K562 (cell line): ENCODE results near the gene ENTREP3. TPM values are rescaled to one million over a fixed set of nuclear protein-coding genes. Genes with fewer than 3 reads are reported as not detected.

ENCODE experiments used
- ATAC-seq: fragments of 200-7000 bp; cut with Tn5 transposase; 3 replicates; pipeline ENCODE4 v1.9.1; 2020; ENCODE audit warnings: moderate library complexity
- BruUV-seq: library from RNA; stranded (reverse); fragments of 400-500 nt; replicated peaks from 2 replicates; lab custom pipeline; 2021; lab: Mats Ljungman, UMichigan
- CTCF ChIA-PET: fragments of 300-600 bp; formaldehyde crosslinking; extraction: SDS; loops from one replicate; lab custom pipeline; 2021; ENCODE audit warnings: low intra/inter-chr PET ratio; lab: Yijun Ruan, JAX
- POLR2A ChIA-PET: fragments of 300-600, 350-650 bp; sonication (Branson Sonifier 250); formaldehyde crosslinking; extraction: SDS; loops from one replicate; lab custom pipeline; 2021; ENCODE audit warnings: antibody characterized with exemption, inconsistent platforms; lab: Yijun Ruan, JAX
- DNase-seq, 4 experiments: peaks; one replicate each; pipeline versions ENCODE4 v3.0.0 to v3.0.0-alpha.2; 2011 to 2018; ENCODE audit warnings: low spot score in 3 of 4, mixed read lengths in 3 of 4; ENCODE audit errors: extremely low read depth in 1 of 4
- FAIRE-seq: peaks from 2 replicates; lab custom pipeline; 2011; peaks lifted over from hg19 to GRCh38; lab: Jason Lieb, UNC
- H2AFZ ChIP-seq: 2 replicates; pipeline ENCODE4 v1.6.0; 2011; ENCODE audit warnings: low read depth, low read length, control low read depth, inconsistent platforms
- H3K27ac ChIP-seq: fragments of 200-600 bp; 3 replicates; pipeline ENCODE4 v1.8.0; 2011; ENCODE audit warnings: low read depth, mild to moderate bottlenecking, control low read depth, inconsistent platforms, low read length, moderate library complexity, mixed read lengths; ENCODE audit errors: extremely low read depth
- H3K27me3 ChIP-seq, 2 experiments: fragments of 300-600 bp in 1 of 2; 2 replicates in 1 of 2; 3 replicates in 1 of 2; pipeline versions ENCODE4 v1.6.0 to v1.8.0; 2011; ENCODE audit warnings: inconsistent platforms in 2 of 2, low read length in 2 of 2, mild to moderate bottlenecking in 1 of 2, mixed read lengths in 1 of 2, moderate library complexity in 1 of 2; ENCODE audit not compliant: control insufficient read depth in 2 of 2, insufficient read depth in 2 of 2
- H3K36me3 ChIP-seq: fragments of 300-600 bp; 3 replicates; pipeline ENCODE4 v1.8.0; 2011; ENCODE audit warnings: mild to moderate bottlenecking, low read length, inconsistent platforms; ENCODE audit not compliant: control insufficient read depth, insufficient read depth
- H3K4me1 ChIP-seq, 2 experiments: fragments of 200-600 bp in 1 of 2; replicated peaks in 1 of 2; 2 replicates in 1 of 2; 3 replicates in 1 of 2; pipeline versions ENCODE4 v1.5.1 to v1.8.0; 2011; ENCODE audit warnings: inconsistent platforms in 2 of 2, low read length in 2 of 2, mild to moderate bottlenecking in 1 of 2, mixed read lengths in 1 of 2, moderate library complexity in 1 of 2; ENCODE audit not compliant: control insufficient read depth in 2 of 2, insufficient read depth in 2 of 2
- H3K4me2 ChIP-seq: 2 replicates; pipeline ENCODE4 v1.6.1; 2011; ENCODE audit warnings: low read length, control low read depth, inconsistent platforms, mixed read lengths; ENCODE audit not compliant: insufficient read depth
- H3K4me3 ChIP-seq: fragments of 200-600 bp; sonication (generic), shearing (Covaris generic); 2 replicates; pipeline ENCODE4 v1.5.1; 2016; ENCODE audit warnings: control low read depth, inconsistent platforms
- H3K79me2 ChIP-seq: fragments of 200-600 bp; 3 replicates; pipeline ENCODE4 v1.8.0; 2011; ENCODE audit warnings: low read length, inconsistent platforms; ENCODE audit not compliant: control insufficient read depth, insufficient read depth
- H3K9ac ChIP-seq, 2 experiments: 2 replicates each; pipeline versions ENCODE4 v1.6.0 to v1.6.1; 2011; ENCODE audit warnings: low read depth in 2 of 2, low read length in 2 of 2, control low read depth in 1 of 2, inconsistent platforms in 1 of 2, mild to moderate bottlenecking in 1 of 2, mixed read lengths in 1 of 2; ENCODE audit not compliant: insufficient read depth in 1 of 2
- H3K9me1 ChIP-seq: one replicate; pipeline ENCODE4 v1.6.0; 2011; ENCODE audit warnings: inconsistent platforms, mild to moderate bottlenecking, low read length, moderate library complexity; ENCODE audit not compliant: control insufficient read depth, insufficient read depth
- H3K9me3 ChIP-seq: replicated peaks from 2 replicates; pipeline ENCODE4 v1.5.1; 2011; ENCODE audit warnings: low read depth, low read length, inconsistent platforms; ENCODE audit not compliant: control insufficient read depth, insufficient read depth
- H4K20me1 ChIP-seq: replicated peaks from 2 replicates; pipeline ENCODE4 v1.6.1; 2011; ENCODE audit warnings: low read length, inconsistent platforms, mixed read lengths; ENCODE audit not compliant: control insufficient read depth, insufficient read depth
- BCLAF1 ChIP-seq, 2 experiments: fragments of 450-650 bp in 1 of 2; IDR thresholded peaks; 2 replicates each; pipeline ENCODE4 v1.6.1; 2011 to 2017; ENCODE audit warnings: low read depth in 2 of 2, antibody characterized with exemption in 1 of 2, borderline replicate concordance in 1 of 2, low read length in 1 of 2, mild to moderate bottlenecking in 1 of 2, mixed read lengths in 1 of 2; ENCODE audit not compliant: control insufficient read depth in 1 of 2
- CHAMP1 ChIP-seq: fragments of 450-650 bp; IDR thresholded peaks from 2 replicates; pipeline ENCODE4 v1.6.1; 2016; ENCODE audit warnings: mild to moderate bottlenecking
- HIVEP1 ChIP-seq: fragments of 250-450 bp; sonication (Bioruptor Pico); IDR thresholded peaks from 2 replicates; pipeline ENCODE4 v1.4.0; 2020; ENCODE audit warnings: mild to moderate bottlenecking
- MIER1 ChIP-seq: fragments of 450-650 bp; IDR thresholded peaks from 2 replicates; pipeline ENCODE4 v1.6.1; 2016; ENCODE audit warnings: antibody characterized with exemption, mild to moderate bottlenecking, low read depth
- PATZ1 ChIP-seq: fragments of 250-450 bp; sonication (Bioruptor Pico); IDR thresholded peaks from 2 replicates; pipeline ENCODE4 v1.5.0; 2020; ENCODE audit warnings: mild to moderate bottlenecking, borderline replicate concordance
- PHF20 ChIP-seq: fragments of 450-650 bp; IDR thresholded peaks from 2 replicates; pipeline ENCODE4 v1.6.1; 2018; ENCODE audit not compliant: partially characterized antibody
- SIN3A ChIP-seq, 2 experiments: fragments of 150-350 bp in 1 of 2; IDR thresholded peaks; 2 replicates each; pipeline ENCODE4 v1.6.1; 2011 to 2016; ENCODE audit warnings: borderline replicate concordance in 2 of 2, low read depth in 2 of 2, low read length in 2 of 2, mild to moderate bottlenecking in 2 of 2, moderate library complexity in 2 of 2; ENCODE audit not compliant: control insufficient read depth in 1 of 2
- THAP7 ChIP-seq: fragments of 250-450 bp; sonication (Bioruptor Pico); IDR thresholded peaks from 2 replicates; pipeline ENCODE4 v1.5.0; 2021
- XRCC4 ChIP-seq: IDR thresholded peaks from one replicate; pipeline ENCODE4 v1.6.1; 2011; ENCODE audit not compliant: insufficient read depth, insufficient read length; ENCODE audit errors: extremely low read depth
- WGBS: fragments of 100-300 bp; shearing (Covaris generic); methylation state at CpG from one replicate; pipeline ENCODE4 v1.1.6; 2016; ENCODE audit warnings: low coverage, mixed read lengths; ENCODE audit not compliant: insufficient coverage; ENCODE audit errors: missing lambda C conversion rate; 5-methylcytosine and 5-hydroxymethylcytosine counted together
- in situ Hi-C: fragments of 300-500 bp; cut with MboI; formaldehyde crosslinking; loops from 4 replicates; pipeline ENCODE4 v1.15.0; 2018; ENCODE audit warnings: inconsistent platforms, mixed read lengths
- intact Hi-C: fragments of 100-400 bp; cut with micrococcal nuclease; formaldehyde crosslinking; loops from 2 replicates; pipeline ENCODE4 v1.14.2; 2022
- polyA plus RNA-seq, 8 experiments: library from polyadenylated mRNA; depleted of rRNA in 4 of 8; stranded (reverse) in 5 of 8; unstranded in 3 of 8; fragments of >200 nt; fragmentation: Nextera tagmentation in 2 of 8; fragmentation: Illumina TruSeq in 1 of 8; extraction: Ambion mirVana in 2 of 8; extraction: Trizol in 1 of 8; gene quantifications; 2 replicates each; pipeline versions ENCODE4 v1.2.1 to v1.2.3, GENCODE V29; 2011 to 2014; ENCODE audit warnings: inconsistent platforms in 1 of 8, missing spikeins in 1 of 8
- total RNA-seq, 7 experiments: library from RNA; depleted of rRNA in 6 of 7; stranded (reverse); fragments of >200 nt in 6 of 7; fragmentation: Illumina TruSeq in 2 of 7; extraction: Trizol in 2 of 7; gene quantifications; 2 replicates each; pipeline versions ENCODE4 v1.2.1 to v1.2.3, GENCODE V29; 2011 to 2021; ENCODE audit warnings: low replicate concordance in 1 of 7

Gene ENTREP3
- total and polyA plus RNA-seq, 9 of the 15 experiments (the other 6 are each of a cell fraction or from before 2014, with no cell fraction given) = 1.9 to 41.8 (median 5.9) TPM

- TF ChIP-seq PHF20 (peak; percentile 100), THAP7 (CRISPR knock-in tag) (no peak), XRCC4 (no peak)
- TF ChIP-seq, all 486 proteins: peak for 29
Observed at GRCh38 chr1:155209312-155209721, 46.0 kb downstream of the ENTREP3 start (continued).

GRCh38 chr1:155208541-155209311, 46.6 kb downstream of the ENTREP3 start, which contains the start of gene MTX1:
MTX1 (plus strand) TSS chr1:155208695; CDS start chr1:155208805, 110 bp downstream.
- Histone ChIP-seq H3K27ac (peak within 1 kb of the TSS; percentile 97), H4K20me1 (no peaks in the 10 kb centered on the region), H3K9me3 (peaks cover 3% of the 10 kb centered on the region; the same call in 1 of the 2 replicates), H3K4me1 (peaks cover 19 to 30% of the 10 kb centered on the region in 2 experiments), H3K4me2 (peak within 1 kb of the TSS; percentile 100), H3K4me3 (peak within 1 kb of the TSS; percentile 100), H3K9me1 (no peaks in the 10 kb centered on the region), H3K27me3 (no peaks in the 10 kb centered on the region), H3K79me2 (peaks cover 18% of the 10 kb centered on the region), H3K36me3 (peaks cover 22% of the 10 kb centered on the region; the same call in 2 of the 3 replicates), H3K9ac (peak within 1 kb of the TSS; percentile 100), H2AFZ (peak within 1 kb of the TSS; percentile 95)
- intact Hi-C loops = no loop called here
- ATAC-seq = peak; percentile 93
- in situ Hi-C loops = loop anchor here (5.0 kb wide), 1 partner anchor 389 kb away; no protein-coding TSS in a partner anchor
- BruUV-seq = no TSS peak
- WGBS = under 1% methylated on average over 28 of the region's 64 CpGs
- POLR2A ChIA-PET = interaction anchor here (0.8 to 2.2 kb wide), 6 partner anchors 10 to 35 kb away, joined by 3 to 10 read pairs (median 3); no protein-coding TSS in a partner anchor
- DNase-seq = peak; percentile 90 to 95 (median 92)
- FAIRE-seq = peak; percentile 73
- CTCF ChIA-PET = interaction anchor here (0.6 kb wide), 2 partner anchors 17 to 36 kb away, joined by 3 read pairs; partner anchors contain the start of gene KRTCAP2
- TF ChIP-seq BCLAF1 (IDR thresholded peaks at IDR 0.05; ENCODE audit: borderline replicate concordance in 1 of 2, control insufficient read depth in 1 of 2, low read depth in 2 of 2, low read length in 1 of 2) = no peak
- TF ChIP-seq HIVEP1 (CRISPR knock-in tag) = no peak
- TF ChIP-seq MIER1 = no peak
- TF ChIP-seq PATZ1 (CRISPR knock-in tag) = no peak
- peak; percentile 74 to 87 for TF ChIP-seq SIN3A (IDR thresholded peaks at IDR 0.05; ENCODE audit: borderline replicate concordance in 2 of 2, control insufficient read depth in 1 of 2, low read depth in 2 of 2, low read length in 2 of 2)
- TF ChIP-seq CHAMP1 = no peak
